ENCODE results near the gene MOCS2.
A peak's percentile ranks its signal among the peaks of the same experiment; 100 is the strongest.

The MOCS2 gene

DNA sequence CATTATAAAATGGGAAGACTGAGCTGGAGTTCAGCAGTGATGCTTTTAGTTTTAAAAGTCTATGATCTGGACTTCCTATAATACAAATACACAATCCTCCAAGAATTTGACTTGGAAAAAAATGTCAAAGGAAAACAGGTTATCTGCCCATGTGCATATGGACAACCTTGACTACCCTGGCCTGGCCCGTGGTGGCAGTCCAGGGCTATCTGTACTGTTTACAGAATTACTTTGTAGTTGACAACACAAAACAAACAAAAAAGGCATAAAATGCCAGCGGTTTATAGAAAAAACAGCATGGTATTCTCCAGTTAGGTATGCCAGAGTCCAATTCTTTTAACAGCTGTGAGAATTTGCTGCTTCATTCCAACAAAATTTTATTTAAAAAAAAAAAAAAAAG lies 17.3 kb downstream of the MOCS2 start:
- no peak for DNase-seq (ENCODE audit: low read depth)

DNA sequence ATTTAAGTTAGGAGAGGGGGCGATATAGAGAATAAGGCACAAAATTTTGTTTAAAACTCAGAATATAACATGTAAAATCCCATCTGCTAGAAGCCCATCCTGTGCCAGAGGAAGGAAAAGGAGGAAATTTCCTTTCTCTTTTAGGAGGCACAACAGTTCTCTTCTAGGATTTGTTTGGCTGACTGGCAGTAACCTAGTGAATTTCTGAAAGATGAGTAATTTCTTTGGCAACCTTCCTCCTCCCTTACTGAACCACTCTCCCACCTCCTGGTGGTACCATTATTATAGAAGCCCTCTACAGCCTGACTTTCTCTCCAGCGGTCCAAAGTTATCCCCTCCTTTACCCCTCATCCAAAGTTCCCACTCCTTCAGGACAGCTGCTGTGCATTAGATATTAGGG lies 18.3 kb downstream of the MOCS2 start:
- DNase-seq (ENCODE audit: low read depth), result no peak

DNA sequence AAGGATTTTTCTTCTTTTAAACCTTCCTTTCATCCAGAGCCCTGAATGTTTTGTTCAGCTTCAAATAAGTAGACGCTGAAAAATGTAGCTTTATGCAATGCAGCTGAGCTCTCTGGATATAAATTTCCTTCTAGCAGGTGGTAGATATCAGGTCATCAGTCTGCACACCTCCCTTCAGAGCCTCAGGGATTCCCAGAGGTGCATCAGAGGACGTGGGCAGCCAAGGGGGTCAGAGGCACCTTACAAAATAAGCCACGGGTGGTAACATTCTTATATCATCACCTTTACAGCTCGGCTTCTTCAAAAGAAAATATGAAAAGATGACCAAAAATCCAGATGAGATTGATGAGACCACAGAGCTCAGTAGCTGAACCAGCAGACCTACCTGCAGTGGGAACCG lies 19.3 kb downstream of the MOCS2 start:
- DNase-seq (ENCODE audit: low read depth), result no peak

DNA sequence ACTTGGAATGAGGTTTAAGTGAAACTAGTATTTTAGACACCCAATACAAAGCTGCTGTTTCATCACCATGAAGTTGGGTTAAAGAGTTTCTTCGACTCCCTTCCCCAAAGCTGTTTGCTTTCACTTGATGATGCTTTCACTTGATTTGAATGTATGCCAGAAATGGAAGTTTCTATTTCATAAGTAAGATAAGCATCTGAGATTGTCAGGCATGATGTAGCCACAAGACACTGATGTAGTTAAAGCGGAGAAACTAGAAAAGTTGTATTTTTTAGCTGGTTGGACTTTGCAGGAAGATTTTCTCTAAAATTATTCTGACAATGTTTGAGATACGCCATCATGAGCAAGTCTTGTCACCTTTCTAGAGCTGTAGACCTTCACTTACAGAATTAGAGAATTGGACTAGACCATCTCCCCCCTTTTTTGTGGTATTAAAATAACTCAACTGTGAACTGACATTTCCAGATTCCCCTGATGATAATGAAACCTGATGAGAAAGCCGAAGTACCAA lies 20.0 kb downstream of the MOCS2 start:
- DNase-seq (ENCODE audit: low read depth), result no peak

DNA sequence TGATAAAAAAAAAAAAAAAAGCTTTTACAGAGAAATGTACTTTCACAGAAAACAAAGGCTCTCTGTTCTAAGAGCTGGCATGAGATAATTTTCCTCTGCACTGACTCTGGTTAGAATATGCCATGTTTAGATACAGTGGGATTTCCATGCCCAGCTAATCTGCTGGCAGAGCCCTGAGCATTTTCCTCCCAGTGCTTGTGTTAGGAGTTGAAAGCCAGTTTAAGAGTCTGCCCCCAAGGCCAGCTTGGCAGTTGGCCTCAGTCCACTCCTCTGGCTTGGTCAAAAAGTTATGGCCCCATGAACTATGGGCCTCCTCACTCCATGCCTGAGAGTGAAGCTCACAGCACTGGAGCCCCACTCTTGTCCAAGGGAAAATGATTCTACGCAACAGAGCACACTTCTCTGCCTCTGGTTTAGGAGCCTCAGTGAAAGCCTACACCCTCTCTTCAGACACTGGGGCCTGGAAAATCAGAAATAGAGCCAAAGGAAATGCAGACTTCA lies 21.9 kb downstream of the MOCS2 start:
- DNase-seq (ENCODE audit: low read depth), result no peak

DNA sequence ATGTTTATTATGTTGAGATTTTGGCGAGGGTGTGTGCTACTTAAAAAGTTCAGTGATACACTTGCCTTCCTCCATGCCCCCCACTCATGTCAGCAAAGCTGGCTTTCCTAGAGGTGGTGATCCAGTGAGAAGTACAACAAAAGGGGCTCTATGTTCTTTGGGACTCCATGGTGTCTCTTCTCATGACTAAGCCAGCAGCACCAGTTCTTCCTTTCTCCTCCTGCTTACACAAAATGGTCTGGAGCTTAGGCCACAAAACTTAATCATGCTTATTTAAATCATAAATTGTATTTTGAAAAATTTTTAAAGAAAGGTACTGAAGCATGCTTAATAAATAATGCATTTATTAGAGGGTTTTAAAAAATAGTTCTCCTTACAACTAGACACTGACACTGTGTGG lies 22.4 kb downstream of the MOCS2 start:
- DNase-seq (ENCODE audit: low read depth), result no peak

DNA sequence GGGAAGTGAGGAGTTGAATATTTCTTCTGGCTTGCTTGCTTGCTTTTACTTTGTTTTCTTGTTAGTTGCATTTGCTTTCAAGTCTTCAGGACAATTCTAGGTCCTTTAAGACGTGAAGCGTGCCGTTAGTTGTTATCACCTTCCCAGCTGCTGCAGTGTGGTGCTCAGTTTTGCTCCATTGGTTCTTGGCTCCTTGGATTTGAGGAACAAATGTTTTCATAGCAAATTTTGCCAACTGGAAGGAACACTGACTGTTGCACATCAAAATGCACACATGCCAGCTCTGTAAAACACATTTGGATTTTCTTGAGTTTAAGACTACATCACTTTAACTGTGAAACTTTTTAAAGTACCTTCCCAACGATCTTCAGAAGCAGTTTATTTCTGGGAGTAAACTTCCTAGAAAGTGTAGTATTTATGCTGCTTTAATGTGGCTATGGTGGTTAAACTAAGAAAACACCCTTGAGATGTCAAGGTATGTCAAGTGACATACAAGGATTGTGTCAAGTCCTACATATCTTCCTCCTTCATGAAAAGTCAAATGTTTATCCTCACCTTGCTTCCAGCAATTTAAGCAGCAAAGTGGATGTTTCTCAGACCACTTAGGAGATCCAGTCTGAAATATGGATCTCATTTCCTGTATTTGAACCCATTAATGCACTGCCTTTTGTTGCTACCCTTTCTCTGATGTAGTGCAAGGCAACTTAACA lies 24.9 kb downstream of the MOCS2 start:
- DNase-seq (ENCODE audit: low read depth), result no peak

DNA sequence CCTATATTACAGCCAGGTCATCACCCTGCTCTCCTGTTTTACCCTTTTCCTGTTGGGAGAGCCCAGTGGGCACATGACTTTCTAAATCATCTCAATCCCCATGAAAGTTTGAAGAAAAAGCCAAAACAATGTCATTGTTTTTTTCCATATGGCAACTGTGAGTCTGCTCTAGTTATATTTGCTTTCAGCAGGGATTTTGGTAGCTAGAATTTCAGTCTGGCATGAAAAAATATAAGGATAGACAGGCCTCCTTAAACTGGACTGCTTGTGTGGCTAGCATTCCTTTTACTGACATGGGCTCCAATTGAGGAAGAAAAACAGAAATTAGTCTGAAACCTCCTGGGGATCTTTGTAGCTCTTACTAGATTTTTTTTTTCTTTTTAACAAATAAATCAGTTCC lies 25.6 kb downstream of the MOCS2 start:
- DNase-seq (ENCODE audit: low read depth), result no peak

DNA sequence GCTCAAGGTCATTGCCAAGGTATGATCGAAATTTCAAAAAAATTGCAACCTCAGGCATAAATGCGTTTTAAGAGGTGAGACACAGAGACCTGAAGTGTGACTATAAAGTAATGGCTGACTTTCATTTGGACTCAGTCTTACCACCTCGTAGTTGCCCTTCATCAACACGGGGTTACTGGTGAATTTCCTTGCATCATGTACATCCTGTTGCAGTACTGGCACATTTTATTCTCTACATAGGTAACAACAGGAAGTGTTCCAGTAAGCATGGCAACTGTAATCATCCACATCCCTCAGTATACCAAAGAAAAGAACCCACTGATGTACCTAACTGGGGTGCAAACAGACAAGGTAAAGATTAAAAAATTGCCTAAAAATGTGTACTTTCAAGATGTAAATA lies 29.3 kb downstream of the MOCS2 start:
- DNase-seq (ENCODE audit: low read depth), result no peak

DNA sequence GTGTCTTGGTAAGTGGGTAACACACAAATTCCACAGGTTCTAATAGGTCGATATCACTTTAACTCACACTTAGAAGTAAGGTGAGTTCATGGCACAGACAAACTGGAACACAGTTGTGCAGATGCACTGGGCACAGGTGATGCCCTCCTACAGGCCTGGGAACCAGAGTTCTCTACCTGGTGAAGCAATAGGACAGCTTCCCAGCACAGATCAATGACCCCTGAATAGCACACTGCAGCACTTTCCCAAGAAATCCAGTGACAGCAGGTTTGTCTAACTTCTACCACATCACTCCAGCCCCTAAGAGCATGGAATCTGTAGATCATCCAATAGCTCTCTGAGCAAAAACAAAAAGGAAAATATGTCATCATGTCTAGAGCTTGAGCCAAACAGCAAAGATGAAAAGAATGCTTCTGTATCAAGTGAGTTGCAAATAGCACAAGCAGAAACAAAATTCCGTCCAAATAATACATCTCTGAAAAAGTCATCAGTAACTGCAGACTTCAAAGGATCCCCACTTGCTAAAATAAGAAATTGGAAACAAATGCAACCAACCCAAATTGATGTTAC lies 33.5 kb downstream of the MOCS2 start:
- no peak for DNase-seq (ENCODE audit: low read depth)

DNA sequence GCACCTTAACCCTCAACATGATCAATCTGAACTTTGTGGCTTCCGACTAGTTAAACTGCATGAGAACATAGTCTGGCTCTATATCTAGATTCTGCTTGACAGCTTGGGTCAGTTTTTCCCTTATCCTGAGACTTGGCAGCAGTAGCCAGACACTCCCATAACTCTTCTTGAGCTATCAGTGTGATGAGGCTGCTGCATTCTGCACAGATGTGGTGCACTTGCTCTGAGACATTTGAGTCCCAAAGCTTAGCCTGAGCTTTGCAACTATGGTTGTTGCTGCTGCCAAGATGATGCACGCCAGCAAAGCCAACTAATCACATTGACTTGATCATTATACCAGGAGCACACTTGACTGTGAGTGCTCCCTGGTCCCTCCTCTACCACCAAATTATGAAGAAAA lies 36.2 kb downstream of the MOCS2 start:
- DNase-seq (ENCODE audit: low read depth), result no peak

DNA sequence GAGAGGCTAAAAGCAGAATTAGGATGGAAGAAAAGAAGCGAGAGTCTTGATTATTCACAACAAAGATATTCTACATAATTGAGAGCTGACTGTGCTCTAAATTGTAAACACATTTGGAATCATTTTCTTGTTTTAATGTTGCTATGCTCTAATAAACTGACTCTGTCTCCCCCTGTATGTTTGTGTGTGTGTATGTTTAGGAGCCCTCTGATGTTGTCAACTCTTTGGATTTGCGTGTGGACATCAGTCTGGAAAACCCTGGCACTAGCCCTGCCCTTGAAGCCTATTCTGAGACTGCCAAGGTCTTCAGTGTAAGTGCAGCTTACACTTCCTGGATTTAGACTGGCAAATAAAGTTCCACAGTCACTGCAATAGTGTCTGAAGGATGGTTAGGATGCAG lies 37.8 kb downstream of the MOCS2 start:
- DNase-seq (ENCODE audit: low read depth), result no peak

DNA sequence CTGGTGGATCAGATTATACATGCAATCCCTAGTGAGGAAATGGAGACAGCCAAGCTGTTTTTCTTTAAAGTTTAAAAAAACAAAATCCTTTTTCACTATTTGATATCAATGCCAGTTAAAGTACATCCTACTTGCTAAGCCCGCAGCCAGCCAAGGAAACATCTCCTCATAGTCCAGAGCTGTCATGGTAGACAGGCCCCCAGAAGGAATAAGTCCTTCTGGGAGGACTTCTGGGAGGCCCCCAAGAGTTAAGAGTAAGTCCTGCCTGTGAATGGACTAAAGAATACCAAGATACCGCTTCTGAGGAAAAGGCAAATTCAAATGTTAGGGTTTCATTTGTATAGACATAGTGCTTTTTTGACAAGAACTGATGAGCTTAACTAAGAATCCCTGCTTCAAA lies 38.3 kb downstream of the MOCS2 start:
- DNase-seq (ENCODE audit: low read depth), result no peak

DNA sequence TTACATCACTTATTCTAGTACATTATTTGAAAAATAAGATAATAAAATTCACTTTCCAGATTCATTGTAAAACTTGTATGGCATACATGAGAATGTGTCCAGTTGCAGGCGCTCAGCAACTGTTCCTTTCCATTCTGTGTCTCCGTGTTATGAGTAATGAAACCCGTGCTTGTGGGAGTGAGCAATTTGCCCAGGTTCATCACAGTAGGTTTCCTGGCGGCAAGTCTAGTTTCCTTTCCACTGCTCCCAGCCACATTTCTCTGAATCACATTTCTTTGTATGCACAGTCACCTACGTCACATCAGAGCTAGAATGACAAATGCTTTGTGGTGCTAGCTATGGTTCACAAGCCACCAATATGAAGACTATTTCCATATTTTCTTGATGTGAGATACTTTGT lies 39.9 kb downstream of the MOCS2 start:
- peak; percentile 87 for DNase-seq (ENCODE audit: low read depth)

DNA sequence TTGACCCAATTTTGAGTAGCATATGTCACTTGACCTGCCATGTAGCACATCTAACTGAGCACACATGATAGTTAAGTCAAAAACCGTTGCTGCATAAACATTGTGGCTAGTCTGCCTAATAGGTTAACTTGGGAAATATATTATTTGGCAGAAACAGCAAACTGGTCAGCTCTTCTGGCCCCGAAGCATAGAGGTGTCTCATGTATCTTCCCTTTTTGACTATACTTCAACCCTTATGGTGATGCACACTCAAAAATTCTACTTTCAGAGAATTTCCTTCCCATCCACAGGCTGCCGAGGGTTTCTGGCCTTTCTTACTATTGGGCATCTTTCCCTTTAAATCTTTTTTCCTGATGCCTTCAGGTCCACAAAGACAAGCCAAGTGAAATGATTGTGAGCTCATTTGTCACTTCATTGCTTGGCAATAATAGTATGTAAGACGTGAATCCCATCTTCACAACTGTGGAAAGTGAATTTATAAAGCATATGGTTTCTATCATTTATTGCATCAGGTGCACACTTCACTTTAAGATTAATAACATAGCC lies 41.2 kb downstream of the MOCS2 start:
- no peak for DNase-seq (ENCODE audit: low read depth)

DNA sequence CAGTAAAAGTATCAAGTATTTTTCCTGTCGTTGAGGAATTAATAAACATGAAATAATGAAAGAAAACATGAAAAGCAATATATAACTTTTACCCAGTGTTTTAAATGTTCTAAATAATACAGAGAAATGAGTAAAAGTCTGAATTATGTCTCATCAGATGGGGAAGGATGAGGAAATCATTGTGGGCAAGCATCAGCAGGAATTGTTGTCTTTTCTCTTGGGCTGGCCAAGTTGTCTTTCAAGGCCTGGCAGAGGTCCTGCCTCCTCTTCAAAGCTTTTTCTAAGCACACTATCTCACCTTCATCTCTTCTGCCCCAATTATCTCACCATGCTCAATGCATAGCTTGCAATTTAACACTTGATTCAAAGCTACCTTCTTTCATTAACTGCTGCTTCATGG lies 41.9 kb downstream of the MOCS2 start:
- DNase-seq (ENCODE audit: low read depth), result no peak

DNA sequence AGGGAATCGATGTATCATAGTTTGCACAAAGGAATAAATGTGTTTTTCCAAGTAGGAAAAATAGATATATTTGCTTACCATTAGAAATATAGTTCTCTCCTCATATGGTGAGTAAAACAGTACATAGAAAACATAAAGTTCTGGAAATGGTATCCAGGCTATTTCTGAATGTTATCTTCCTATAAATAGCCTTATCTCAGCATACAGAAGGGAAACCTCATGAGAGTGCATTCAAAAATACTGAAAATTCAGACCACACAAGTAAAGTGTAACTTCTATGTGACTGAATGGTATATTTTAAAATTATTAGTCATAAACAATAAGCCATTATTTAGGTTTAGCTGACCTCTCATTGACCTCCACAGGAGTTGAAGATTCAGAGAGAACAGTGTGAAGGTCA lies 43.5 kb downstream of the MOCS2 start:
- no peak for DNase-seq (ENCODE audit: low read depth)

DNA sequence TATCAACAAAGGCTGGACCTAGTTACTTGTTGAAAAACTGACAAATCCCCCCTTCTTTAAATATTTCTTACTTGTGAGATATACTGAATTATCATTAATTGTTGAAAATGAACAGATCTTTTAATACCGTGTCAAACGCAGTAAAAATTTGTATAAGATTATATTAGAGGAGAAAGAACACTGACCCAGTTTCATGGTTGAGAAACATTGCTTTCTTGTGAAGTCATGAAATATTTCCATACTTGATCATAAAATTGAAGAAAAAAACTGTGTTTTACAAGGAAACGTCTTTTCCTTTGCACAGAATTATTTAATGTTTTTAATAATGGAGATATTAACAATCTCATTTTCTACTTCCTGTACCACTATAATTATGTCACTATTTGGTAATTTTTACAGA lies 45.8 kb downstream of the MOCS2 start:
- DNase-seq (ENCODE audit: low read depth), result no peak

DNA sequence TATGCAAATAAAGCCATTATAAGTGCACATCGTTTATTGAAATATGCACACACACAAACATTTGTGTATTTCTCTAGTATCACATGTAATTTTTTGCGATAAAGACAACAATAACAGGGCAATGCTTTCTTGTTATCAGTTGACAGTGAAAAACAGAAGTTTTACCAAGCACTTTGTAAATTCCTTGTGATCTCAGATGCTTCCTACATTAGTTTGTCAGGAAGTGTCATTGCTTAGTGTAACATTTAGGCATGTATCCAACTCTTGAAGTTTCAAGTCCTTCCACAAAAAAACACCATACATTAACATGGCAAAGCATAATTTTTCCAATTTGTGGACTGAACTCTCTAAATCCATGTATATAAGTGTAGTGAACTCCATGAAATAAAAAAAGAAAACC lies 46.4 kb downstream of the MOCS2 start:
- DNase-seq (ENCODE audit: low read depth), result no peak

DNA sequence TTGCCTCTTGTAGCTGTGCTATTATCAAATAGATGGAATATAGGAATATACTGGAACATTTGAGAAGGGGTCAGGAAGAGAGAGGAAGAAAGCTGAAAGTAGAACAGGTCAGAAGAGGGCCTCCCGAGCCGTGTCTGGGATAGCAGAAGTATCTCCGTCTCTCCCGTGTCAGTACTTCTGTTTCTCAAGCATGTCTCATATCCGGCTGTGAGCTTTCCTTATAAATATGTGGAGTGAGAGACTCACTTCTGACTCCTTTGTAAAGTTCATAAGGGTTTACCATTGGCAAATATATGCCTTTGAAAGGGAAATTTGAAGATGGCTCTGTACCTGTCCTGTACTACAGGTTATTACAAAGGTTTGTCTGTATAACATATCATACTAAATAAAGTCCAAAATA lies 50.3 kb downstream of the MOCS2 start:
- no peak for DNase-seq (ENCODE audit: low read depth)

DNA sequence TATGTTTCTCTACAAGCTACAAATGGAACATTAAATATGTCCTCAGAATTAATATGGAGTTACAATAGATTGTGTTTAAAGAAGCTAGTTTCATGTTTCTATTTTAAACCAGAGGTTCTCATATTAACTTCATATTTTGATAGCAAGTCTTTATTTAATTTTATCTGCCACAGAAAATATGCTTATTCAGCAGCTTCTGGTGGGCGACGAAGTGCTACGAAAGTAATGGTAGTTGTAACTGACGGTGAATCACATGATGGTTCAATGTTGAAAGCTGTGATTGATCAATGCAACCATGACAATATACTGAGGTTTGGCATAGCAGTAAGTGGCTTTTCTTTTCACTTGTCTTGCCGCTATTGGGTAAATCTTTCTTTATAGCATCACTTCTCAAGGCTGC lies 54.2 kb downstream of the MOCS2 start:
- no peak for DNase-seq (ENCODE audit: low read depth)

DNA sequence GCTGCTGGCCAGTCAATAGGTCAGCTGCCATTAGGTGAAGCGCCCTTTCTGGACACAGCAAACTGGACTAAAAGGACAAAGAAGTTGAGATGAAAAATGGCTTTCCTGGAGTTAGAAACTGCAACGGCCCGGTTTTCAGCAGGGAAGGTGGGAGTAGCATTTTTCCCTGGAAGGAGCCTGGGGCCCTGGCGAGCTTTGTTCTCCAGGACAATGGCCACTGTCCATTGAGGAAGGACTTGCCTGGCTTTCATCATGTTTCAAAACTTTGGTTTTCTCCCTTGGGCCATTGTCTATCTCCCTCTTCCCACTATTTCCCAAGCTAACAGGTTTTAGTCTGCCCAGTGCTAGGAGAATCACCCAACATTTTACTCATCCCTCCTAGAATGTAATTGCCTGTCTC lies 56.2 kb downstream of the MOCS2 start:
- no peak for DNase-seq (ENCODE audit: low read depth)

DNA sequence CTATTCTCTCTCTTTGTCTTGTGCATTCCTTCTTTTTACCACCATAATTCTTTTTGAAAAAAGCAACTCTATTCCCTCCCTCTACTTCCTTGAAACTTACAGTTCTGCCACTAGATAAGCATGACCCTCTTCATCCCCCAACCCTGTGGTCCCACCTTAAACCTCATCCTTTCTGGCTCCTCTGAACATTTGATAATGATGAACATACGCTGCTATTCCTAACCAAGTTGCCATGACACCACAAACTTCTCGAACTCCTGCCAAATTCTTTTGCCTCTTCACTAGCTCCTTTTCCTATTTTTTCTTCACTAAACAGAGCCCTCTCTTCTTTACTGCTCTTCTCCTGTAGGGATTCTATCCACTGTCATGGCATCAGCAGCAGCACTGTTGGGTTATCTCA lies 57.1 kb downstream of the MOCS2 start:
- no peak for DNase-seq (ENCODE audit: low read depth)

DNA sequence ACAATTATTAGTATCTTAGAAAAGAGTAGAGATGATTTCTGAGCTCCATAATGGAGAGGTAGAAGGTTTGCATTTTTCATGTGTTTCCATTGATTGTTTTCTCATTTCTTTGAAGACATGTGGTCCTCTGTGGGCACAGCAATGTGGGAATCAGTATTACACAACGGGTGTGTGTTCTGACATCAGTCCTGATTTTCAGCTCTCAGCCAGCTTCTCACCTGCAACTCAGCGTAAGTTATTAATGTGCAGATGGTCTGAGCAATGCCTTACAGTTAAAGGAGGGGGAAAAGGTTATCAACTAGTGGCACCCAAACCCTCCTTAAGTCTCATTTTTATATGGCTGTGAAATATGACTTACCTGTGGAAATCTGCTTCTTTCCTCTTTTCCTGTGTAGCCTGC lies 61.3 kb downstream of the MOCS2 start:
- DNase-seq (ENCODE audit: low read depth), result no peak

All from non-pigmented ciliary epithelial cell (primary cell).